M059J (cell line): ENCODE measurements around the gene TMEM44. TPM values are rescaled to one million over a fixed set of nuclear protein-coding genes. Genes with fewer than 3 reads are reported as not detected.
A peak's percentile ranks its signal among the peaks of the same experiment; 100 is the strongest.
"Not testable (repeated sequence)": the region's sequence is repeated elsewhere in the genome, so short reads cannot be mapped to it uniquely, and the experiment has no call there.

Source experiments
- DNase-seq: peaks from one replicate; pipeline ENCODE4 v3.0.0-alpha.2; 2012; ENCODE audit warnings: low read depth
- total RNA-seq: library from RNA; depleted of rRNA; stranded (reverse); fragments of >200 nt; shearing (Covaris generic); gene quantifications from 2 replicates; pipeline ENCODE4 v1.2.3, GENCODE V29; 2014

The TMEM44 gene
- total RNA-seq, 1 experiment from 2014 or later, result 19.4 TPM

DNA sequence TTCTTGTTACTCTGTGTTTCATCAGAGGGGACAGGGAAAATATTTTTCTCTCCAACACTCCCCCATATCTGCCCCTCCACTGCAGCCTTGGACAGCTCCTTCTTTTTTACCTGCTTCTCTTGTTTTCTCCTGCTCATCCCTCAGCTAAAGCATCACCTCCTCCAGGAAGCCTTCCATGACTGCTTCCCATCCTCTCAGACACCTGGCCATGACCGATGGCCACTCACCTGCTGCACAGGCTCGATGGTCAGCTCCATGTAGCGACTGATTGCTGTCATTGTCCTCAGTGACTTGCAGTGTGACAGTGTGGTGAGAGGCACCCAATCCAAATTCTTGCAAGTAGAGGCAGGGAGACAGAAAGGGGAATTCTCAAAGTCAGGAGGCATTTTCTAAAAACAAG, 22.5 kb downstream of the TMEM44 start:
- DNase-seq, result no peak

DNA sequence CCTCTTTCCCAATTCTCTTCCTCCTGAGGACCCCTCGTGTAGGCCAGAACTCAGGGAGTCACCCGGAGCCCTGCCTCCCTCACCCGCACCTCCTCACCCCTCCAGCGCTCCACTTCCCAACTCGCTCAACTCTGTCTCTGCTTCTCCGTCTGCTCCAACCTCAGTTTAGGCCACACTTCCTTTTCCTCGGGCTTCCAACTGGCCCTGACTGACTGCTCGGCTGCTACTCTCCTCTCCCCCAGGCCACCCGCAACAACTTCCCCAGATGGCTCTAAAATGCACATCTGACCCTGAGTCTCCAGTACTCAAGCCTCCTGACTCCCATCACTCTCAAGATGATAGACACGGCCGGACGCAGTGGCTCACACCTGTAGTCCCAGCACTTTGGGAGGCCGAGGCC, 23.6 kb downstream of the TMEM44 start:
- DNase-seq, result no peak

DNA sequence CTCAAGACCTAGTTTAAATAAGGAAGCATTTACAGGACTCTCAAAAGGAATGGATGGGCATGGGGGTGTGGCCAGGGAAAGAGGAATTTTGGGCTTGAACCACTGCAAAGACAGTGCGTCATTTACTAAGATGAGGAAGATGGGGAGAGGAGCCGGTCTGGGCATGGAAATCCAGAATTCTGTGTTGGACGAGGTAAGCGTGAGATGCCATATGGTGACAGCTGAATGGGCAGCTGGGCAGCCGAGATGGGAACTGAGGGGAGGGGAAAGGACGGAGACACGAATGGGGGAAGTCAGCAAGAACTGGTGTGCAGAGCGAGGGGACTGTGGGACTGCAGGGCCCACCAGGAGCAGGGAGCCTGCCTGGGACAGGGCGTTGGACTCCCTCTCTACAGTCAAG, 24.2 kb downstream of the TMEM44 start:
- no peak for DNase-seq

DNA sequence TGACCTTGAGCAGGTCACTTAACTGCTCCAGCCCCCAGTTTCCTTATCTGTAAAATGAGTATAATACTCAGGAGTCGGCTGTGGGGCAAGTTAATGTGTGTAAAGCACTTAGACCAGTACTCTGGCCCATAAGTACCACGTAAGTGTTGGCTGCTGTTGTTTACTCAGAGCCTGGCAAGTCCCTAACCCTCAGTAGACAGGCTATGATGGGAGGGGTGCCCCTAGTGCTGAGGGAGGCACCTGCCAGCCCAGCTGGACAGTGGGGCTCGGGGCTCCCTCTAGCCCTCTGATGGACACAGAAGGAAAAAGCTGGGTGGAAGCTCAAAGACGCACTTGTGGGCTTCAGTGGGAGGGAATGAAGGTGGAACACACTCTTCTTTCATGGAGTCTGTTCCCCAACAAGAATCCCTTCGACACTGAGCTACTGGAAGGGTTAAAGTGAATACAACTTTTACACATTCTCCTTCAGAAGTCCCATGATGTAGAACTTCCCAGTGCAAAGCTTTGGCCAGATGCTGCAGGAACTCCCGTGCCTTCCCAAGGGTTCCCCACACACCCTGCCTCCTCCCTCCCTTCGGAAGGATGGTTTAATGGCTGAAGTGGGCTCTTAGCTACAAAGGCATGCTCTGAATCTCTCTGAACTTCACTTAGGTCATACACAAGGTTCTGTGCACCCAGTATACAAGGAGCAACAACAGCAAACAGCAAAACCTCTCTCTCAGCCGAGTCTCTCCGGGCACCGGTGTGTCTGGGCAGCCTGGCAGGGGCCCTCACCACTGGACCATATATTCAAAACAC, 25.4 kb downstream of the TMEM44 start:
- DNase-seq, result no peak

DNA sequence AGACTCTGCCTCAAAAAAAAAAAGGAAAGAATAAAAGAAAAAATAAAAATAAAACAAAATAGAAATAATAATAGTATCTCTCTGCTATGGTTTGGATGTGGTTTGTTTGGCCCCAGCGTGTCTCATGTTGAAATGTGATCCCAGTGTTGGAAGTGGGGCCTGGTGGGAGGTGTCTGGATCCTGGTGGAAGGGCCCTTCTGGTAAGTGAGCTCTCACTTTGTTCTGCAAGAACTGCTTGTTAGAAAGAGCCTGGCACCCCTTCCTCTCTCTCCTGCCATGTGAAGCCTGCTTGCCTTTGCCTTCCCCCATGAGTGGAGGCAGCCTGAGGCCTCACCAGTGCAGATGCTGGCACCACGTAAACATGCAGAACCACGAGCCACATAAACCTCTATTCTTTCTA, 26.3 kb downstream of the TMEM44 start:
- no peak for DNase-seq

DNA sequence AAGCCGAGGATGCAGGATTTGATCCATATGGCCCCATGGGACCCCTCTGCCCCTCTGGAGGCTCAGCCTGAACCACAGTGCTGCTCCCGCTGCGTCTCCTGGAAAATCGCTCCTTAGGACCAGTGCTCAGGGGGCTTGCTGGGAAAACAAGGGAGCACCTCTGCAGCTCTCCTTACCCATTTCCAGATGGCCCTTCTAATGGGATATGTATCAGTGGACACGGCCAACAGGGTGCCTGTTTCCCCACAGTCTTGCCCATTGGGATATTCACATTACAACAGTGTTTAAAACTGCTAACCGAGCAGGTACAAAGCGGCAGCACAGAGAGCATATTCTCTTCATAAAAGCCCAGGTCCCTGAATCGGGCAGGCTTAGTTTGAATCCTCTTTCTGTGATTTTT, 27.1 kb downstream of the TMEM44 start:
- no peak for DNase-seq

DNA sequence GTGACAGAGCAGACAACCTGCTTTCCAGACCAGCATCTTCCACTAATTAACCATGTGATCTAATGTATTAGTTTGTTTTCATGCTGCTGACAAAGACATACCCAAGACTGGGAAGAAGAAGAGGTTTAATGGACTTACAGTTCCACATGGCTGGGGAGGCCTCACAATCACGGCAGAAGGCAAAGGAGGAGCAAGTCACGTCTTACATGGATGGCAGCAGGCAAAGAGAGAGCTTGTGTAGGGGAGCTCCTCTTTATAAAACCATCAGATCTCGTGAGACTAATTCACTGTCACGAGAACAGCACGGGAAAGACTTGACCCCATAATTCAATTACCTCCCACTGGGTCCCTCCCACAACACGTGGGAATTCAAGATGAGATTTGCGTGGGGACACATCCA, 27.9 kb downstream of the TMEM44 start:
- not testable (repeated sequence) for DNase-seq

DNA sequence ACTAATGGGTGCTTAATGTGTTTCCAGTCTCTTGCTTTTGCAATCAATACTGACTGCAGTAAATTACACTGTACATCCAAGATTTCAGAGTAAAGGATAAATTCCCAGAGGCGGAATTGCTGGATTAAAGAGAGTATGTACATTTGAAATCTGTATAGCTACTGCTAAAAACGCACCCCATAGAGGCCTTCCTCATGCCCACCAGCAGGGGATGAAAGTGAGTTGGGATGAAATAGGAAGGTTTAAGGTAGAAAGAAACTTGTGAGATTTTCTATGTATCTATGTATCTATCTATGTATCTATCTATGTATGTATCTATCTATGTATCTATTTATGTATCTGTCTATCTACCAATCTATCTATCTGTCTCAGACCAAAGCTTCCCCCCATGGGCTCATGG, 28.4 kb downstream of the TMEM44 start:
- DNase-seq, result no peak

DNA sequence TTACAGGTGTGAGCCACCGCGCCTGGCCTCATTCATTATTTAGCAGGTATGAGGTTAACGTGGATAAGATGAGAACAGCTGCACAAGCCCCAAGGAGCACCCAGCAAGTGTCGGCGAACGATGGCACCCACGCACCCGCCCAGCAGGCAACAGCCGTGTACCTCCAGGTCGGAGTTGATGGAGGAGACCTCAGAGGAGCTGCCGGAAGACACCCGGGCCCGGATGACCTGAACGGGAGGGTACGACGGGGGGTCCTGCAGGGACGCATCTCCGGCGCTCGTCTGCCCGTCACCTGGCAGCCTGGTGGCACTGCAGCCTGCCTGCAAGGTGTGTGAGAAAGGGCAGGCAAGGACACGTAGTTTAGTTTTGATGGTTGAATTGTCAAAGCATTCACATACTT, 29.1 kb downstream of the TMEM44 start:
- DNase-seq, result no peak

DNA sequence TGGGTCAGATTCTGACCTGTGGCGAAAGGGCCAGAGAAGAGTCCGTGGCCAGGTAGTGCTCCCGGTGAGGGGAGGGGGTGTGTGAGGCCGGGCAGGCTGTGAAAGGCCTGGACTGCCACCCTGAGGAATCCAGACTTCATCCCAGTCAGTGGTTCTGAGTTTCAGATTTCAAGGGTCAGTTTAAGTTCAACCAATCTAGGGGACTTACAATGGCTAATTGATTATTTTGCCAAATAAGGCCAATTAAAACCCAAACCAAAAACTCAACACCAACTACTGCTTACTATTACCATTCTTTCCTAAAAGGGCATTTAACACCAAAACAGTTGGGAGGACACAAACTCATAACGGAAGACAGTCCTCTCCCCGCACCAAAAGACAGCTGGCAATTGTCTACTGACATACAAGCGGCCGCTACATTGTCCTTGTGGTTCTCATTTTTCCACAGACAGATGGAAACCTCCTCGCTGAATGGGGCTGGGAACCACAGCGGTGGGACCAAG, 30.5 kb downstream of the TMEM44 start:
- no peak for DNase-seq

DNA sequence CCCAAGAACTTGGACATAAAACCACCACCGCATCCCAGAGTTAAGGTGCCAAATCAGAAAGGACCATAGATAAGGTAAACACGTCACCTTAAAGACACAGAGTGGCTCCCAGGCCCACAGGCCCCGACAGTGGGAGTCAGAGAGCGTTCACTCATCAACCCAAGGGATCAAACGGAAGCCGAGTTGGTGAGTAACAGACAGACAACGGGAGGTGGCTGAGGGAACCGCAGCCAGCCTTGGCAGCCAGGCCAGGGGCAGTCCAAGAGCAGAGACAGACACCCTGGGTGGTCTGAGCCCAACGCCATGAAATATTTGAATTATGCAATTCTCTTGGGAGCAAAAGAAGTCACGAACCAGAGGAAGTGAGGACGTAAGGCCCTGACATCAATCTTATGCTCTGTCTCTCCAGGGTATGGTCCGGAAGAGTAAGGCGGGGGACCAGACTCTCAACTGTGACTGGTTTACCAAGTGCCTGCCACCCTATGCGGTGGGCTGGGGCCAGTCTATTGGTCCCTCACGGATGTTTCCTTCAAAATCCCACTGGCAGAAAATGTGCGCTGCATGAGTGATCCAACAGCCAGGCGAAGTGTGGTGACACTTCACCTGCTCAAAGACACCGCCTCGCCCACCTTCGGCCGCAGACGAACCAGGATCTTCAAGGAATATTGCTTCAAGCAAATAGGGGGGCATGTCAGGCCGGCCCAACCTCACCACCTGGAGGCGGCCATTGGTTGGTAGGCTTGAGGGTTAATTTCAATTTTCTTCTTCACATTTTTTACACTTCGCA, 34.3 kb downstream of the TMEM44 start:
- peak; percentile 100 for DNase-seq

DNA sequence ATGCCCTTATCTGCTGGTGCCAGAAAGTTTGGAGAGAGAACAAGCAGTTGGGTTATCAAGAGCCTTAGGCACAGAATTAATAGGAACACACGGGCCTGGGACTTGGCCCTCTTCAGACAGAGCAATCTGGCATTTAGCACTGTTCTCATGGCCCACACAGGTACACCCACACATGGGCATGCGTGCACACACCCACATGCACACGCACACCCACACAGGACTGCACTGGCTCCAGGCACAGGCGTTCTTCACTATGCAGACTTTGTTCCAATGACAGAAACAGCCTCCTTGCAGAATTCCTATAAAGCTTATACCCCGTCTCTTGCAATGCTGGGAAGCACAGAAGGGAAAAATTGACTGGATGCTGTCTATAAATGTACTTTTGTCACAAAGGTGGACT, 36.3 kb downstream of the TMEM44 start:
- no peak for DNase-seq

DNA sequence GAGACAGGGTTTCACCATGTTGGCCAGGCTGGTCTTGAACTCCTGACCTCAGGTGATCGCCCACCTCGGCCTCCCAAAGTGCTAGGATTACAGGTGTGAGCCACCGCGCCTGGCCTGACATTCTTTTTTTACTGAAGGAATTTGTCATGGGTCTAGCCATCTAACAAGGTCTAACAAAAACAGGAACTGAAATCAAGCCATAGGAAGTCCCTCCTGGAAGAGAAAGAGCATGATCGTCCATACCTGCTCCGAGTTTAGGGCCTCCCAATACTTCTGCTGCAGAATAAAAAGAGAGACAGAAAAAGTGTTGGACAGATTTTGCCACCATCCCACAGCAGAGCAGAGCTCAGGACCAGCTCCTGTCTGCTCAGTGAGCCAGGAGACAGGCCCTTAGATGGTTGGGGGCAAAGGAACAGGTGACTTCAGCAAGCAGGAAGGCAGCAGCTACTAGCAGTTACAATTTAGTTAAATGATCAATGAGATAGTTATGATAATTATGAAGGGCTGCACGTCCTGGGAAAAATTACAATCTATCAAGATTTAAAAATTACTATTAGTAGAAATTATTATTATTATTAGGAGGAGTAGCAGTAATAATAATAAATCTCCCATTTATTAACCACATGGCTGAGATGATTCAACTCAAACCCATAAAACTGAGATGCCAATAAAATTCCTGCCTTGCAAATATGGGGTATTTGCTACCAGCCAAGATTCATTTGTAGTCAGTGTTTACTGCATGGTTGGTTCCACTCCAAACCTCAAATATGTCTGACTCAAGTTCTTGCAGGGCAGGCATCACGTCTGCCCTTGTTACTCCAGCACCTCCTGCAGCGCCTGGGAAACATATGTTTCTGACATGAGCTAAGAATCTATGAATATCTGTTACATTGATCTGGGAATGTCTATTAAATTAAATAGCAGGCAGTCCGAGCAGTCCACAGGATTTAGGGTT, 40.1 kb downstream of the TMEM44 start:
- DNase-seq, result peak; percentile 100

DNA sequence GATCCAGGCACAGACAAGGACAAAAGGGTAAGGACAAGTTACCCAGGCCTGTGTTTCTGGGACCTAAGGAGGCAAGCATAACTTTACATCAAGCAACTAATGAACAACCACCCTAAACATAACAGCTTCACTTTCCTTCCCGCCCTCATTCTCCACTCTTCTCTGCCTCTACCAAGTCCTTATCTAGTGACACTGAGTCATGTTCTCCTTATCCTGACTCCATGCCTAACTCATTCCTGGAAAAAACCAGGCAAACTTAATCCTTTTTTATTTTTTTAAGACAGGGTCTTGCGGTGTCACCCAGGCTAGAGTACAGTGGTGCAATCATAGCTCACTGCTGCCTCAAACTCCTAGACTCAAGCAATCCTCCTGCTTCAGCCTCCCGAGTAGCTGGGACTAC, 44.5 kb downstream of the TMEM44 start:
- peak; percentile 23 for DNase-seq

DNA sequence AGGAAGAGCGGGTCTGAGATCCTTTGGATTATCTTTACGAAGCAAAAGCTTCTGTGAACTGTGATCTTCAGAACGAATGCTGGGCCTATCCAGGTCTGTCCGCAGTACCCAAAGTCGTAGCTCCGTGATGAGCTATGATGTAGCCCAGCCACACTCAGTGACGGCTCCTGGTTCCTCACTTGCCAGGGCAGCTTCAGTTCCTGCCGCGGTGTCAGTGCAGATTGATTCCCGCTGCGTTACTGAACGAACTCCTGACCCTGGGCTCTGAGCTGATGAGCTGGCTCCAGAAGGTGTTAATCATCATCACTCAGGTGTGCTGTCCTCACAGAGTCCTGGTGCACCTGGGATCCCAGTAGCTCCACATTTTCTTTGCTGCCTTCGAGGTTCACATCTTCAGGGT, 45.0 kb downstream of the TMEM44 start:
- DNase-seq, result no peak

DNA sequence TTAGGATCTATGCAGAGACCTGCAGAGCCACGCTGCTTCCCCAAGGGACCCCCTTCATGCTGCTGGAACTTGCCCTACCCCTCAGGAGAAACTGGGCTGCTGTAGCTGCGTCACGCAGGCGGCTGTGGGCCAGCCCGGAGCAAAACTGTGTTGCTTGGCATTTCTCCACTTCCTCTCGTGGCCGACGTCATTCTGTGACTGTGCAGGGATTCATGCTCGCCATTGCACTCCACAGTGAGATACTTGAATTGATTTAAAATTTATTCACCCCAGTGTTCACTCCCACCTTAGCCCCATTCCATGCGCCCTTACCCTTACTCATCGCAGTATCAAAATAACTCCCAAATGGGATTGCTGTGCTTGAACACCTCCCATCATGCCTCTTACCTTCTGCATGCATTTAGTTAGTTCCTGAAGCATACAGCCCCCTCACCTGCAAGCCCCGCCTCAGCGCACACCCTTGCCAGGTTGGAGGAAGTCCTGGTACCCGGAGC, 45.7 kb downstream of the TMEM44 start:
- DNase-seq, result peak; percentile 54

DNA sequence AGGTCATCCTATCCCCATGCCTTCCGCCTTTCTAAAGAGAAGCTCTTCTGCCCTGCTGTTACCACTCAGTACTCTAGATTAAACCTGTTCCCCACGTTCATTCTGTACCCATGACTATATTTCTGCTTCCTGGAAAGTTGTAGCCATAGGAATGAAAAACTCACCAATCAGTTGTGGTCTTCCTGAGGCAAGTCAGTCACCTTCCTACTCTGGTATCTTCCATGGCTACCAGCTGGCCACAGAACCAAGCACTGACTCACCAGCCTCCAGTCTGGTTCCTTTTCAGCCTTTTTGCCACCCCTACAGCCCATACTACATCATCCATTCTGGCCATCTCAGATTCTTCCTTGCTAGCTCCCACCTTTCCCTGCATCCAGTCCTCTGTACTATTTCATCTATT, 46.4 kb downstream of the TMEM44 start:
- DNase-seq, result peak; percentile 91

DNA sequence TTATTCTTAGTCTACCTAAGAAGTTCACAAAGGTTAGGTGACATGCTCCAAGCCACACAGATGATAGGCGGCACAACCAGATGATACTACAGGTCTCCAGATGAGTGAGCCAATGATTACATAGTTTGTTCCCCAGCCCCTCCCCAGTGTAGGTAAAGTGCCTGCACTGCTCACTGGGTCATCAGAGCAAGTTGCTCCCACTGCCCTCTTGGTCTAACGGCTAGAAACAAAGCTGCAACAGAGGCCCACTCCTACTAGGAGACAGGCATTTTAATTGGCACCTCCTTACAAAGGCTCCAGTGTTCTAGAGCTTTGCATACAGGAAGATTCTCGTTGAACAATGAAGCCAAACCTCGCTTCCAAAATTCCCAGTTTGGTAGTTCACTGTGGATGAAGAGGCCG, 47.3 kb downstream of the TMEM44 start:
- DNase-seq, result no peak

DNA sequence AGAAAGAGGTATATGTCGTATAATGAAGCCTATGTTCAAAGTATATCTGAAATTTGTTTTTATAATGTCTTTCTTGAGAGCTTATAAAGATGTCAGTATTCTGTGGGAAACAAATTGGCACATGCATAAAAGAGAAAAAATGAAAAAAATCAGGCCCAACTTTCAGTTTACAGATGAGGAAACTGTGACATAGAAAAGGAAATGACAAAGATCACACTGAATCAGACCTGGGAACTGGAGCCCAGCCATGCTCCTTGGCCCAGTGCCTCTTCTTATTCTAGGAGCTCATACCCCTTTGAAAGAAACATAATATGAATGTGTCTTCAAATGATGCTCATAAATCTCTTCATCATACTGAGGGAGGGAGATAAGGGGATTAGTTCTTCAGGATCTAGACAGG, 48.4 kb downstream of the TMEM44 start:
- DNase-seq, result peak; percentile 64

DNA sequence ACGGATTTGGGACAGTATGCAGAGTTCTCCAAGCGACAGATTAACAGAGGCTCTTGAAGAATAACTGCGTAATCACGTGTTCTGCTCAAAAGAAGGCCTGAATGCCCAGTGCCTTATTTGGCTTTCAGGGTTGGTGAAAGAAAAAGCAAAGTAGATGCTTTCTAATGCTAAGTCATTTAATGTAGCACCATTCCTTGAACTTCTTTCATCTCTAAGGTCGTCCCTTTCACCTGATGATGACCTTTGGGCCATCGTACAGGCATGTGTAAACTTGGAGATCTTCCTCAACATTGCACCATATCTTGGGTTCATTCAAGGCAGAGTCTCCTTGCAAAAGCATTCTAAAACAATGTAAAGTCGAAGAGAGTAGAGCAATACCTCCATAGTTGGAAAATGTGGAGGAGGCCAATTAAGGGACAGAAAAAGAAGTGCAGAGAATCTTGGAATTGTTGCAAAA, 48.9 kb downstream of the TMEM44 start:
- no peak for DNase-seq

DNA sequence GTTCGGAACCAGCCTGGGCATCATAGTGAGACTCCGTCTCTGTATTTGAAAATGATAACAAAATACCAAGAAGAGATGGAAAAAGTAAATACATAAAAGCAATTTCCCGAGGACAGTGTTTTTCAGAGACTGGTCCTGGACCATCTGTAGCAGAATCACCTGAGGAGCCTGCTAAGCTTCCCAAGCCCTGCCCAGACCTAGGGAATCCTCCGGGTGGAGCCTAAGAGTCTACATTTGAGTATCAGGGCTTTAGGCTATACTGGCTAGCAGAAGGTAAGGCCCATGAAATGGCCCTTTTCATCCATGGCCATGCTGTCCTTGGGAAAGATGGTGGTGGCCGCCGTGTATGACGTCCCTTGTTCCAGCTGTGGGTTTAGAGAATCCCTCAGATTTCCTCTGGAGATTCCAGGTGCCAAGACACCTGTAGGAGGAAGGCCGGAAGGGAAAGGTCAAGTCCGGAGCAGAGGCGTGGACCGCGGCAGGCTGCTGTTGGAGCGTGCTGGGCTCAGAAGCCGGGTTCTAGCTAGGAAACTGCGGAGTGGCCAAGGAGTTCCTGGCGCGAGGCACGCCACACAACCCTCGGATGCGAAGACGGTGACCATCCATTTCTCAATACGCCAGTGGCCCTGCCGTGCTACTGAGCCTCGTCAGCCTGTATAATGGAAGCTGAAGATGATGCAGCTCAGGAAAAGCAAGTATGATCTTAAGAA, 50.9 kb downstream of the TMEM44 start:
- peak; percentile 54 for DNase-seq
